GM21786 (cell line): Measurements from ENCODE around the gene SPRY1.

Source experiments
- ATAC-seq: cut with Tn5 transposase; IDR thresholded peaks from one replicate; pipeline ENCODE4 v1.9.1; 2021; ENCODE audit not compliant: unreplicated experiment

The SPRY1 gene

GRCh38 chr4:123378794-123379193 is 17.8 kb upstream of the SPRY1 start:
- ATAC-seq, result no peak

- ATAC-seq, result no peak
These were observed 17.2 kb upstream of the SPRY1 start for GRCh38 chr4:123379392-123379791.

GRCh38 chr4:123380728-123381716 is 15.6 kb upstream of the SPRY1 start:
- peak; percentile 87 for ATAC-seq

DNA sequence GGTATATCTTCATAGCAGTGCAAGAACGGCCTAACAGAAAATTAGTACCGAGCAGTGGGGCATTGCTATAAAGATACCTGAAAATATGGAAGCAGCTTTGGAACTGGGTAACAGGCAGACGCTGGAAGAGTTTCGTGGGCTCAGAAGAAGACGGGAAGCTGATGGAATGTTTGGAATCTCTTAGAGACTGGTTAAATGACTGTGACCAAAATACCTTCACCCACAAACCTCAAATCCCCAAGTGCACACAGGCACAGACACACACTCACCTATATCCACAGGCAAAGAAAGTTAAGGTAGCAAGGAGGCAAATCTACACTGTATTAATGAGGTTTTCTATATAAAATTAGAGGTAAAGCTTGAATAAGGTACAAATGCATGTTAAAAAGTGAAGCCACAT is 14.6 kb upstream of the SPRY1 start:
- no peak for ATAC-seq

DNA sequence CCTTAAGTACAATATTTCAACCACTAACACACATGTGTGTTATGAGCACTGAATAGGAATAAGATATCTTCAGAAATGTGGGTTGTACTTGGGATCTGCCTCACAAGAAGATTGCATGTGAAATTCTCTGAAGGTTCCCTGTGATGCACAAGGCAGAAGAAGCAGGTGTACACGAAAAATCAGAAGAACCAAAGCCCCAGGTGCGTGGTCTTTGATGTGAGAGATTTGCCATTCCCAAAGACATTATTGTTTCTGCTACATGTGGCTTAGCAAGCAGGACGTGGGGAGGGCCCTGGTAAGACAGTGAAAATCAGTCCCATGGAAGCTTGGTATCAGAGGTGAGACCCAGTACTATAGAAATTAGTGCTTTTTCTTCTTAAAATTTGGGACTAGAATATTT is 13.0 kb upstream of the SPRY1 start:
- no peak for ATAC-seq

DNA sequence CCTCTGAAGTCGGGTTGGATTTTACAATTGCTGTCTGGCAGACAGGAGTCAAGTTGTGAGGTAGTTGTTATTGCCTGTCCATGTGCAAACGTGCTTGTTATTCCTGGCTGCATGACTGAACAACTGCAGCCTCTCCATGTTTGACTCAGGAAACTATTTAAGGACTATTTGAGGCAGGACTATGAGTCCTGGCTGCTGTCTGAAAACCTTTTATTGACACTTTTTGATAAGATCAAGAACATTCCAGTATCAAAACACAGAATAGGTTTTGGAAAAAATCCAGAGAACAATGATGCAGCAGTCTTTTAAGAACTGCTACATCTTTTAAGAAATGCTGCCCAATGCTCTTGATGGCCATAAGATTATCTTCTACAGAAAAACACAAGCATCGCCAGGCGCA is 10.0 kb upstream of the SPRY1 start:
- ATAC-seq, result no peak

- ATAC-seq, result no peak
These were observed 5.6 kb upstream of the SPRY1 start for GRCh38 chr4:123390846-123391456.

- no peak for ATAC-seq
These were observed 2.9 kb upstream of the SPRY1 start for GRCh38 chr4:123393721-123394120.

GRCh38 chr4:123397144-123398065 is 810 bp downstream of the SPRY1 start:
- peak; percentile 13 for ATAC-seq

- peak; percentile 44 for ATAC-seq
These were observed 1.7 kb downstream of the SPRY1 start for GRCh38 chr4:123398066-123398852.

DNA sequence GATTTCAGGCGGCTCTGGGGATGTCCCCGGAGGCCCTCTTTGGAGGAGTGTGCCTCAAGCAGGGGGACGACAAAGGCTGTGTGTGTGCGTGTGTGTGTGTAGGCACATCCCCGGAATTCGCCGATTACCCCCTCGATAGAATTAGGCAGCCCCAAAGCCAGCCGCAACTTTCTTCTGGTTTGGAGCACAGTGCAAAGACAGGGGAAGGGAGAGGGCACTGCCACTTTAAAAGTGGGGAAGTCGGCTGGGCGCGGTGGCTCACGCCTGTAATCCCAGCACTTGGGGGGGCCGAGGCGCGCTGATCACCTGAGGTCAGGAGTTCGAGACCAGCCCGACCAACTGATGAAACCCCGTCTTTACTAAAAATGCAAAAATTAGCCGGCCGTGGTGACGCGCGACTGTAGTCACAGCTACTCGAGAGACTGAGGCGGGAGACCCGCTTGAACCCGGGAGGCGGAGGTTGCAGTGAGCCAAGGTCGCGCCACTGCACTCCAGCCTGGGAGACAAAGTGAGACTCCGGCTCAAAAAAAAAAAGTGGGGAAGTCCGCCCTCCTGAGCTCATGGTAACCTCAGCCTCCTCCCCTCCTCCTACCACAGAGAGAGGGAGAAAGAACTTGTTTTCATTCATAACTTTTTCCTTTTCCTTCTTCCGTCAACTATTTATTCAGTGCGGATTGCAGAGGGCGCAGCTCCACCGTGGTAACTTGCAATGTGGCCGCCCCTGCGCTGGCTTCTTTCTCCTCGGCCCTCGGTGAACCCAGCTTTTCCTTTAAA is 2.4 kb downstream of the SPRY1 start:
- peak; percentile 36 for ATAC-seq

- no peak for ATAC-seq
These were observed 3.2 kb downstream of the SPRY1 start for GRCh38 chr4:123399627-123400358.

- no peak for ATAC-seq
These were observed 4.9 kb downstream of the SPRY1 start for GRCh38 chr4:123401271-123402120.

DNA sequence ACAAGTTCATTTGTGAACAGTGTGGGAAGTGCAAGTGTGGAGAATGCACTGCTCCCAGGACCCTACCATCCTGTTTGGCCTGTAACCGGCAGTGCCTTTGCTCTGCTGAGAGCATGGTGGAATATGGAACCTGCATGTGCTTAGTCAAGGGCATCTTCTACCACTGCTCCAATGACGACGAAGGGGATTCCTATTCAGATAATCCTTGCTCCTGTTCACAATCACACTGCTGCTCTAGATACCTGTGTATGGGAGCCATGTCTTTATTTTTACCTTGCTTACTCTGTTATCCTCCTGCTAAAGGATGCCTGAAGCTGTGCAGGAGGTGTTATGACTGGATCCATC is 5.5 kb downstream of the SPRY1 start:
- ATAC-seq, result no peak

- ATAC-seq, result no peak
These were observed 6.5 kb downstream of the SPRY1 start for GRCh38 chr4:123403080-123403604.

DNA sequence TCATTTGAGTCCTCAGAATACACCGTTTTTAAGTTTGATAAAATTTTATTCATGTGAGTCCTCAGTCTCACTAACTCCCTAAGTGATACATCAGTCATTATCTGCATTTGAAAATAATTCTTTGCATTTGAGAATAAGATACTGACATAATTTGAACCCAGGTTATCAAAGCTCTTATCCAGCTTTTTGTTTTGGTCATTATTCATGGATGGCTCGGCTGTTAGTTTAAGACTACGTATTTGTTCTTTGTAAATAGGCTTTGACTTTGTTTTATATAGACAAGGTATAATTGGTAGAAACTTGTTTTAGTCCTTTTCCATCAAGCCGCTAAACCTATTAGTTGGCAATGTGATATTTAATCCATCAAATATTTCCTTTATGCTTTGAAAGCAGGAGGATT is 7.9 kb downstream of the SPRY1 start:
- ATAC-seq, result no peak

GRCh38 chr4:123405267-123405865 is 8.8 kb downstream of the SPRY1 start:
- ATAC-seq, result no peak

DNA sequence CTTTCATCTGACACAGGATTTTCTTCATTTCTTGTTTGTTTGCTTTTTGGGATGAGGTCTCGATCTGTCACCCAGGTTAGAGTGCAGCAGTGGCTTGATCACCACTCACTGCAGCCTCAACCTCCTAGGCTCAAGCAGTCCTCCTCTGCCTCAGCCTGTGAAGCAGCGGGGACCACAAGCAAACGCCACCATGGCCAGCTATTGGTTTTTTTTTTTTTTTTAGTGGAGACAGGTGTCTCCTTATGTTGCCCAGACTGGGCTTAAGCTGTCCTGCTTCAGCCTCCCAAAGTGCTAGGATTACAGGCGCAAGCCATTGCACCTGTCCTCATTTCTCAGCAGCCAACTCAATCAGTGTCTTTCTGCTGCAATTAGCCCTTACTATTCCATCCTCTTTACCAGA is 10.3 kb downstream of the SPRY1 start:
- ATAC-seq, result no peak
